HG03045 (cell line): ENCODE measurements around the gene SRSF4.

Experiments
- ATAC-seq: cut with Tn5 transposase; IDR thresholded peaks from one replicate; pipeline ENCODE4 v1.9.1; 2021; ENCODE audit warnings: mild to moderate bottlenecking, moderate library complexity; ENCODE audit not compliant: unreplicated experiment

Gene SRSF4

DNA sequence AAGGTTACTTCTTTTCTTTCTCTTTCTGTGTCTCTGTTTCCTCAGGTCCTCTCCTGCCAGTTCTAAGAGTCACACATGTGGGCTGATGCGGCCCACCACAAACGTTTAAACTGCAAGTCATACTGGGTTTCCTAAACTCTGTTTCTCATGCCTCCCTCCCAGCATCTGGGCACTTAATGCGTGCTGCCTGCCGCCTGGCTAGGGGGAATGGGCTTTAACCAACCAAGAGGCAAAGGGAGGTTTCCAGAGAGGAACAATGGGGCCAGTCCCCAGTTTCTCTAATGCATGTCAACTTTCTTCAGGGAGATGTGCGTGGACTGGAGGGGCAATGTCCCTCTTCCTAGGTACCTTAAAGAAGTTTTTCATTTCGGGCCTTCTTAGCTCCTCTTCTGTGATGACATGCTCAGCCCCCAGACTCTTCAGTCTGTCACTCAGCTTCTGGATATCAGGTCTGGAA is 19.9 kb upstream of the SRSF4 start:
- no peak for ATAC-seq

GRCh38 chr1:29200906-29201594 is 19.4 kb upstream of the SRSF4 start:
- no peak for ATAC-seq

DNA sequence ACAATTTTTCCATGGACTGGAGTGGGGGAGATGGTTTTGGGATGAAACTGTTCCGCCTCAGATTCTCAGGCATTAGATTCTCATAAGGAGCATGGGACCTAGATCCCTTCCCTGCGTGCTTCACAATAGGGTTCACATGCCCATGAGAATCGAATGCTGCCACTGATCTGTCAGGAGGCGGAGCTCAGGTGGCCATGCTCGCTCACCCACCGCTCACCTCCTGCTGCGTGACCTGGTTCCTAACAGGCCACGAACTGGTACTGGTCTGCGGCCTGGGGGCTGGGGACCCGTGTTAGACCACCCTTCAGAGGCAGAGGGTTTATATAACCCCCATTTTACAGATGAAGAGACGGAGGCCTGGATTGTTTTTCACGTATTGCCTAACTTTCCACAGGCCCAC is 16.3 kb upstream of the SRSF4 start:
- no peak for ATAC-seq

GRCh38 chr1:29197590-29197924 is 15.9 kb upstream of the SRSF4 start:
- ATAC-seq = no peak

DNA sequence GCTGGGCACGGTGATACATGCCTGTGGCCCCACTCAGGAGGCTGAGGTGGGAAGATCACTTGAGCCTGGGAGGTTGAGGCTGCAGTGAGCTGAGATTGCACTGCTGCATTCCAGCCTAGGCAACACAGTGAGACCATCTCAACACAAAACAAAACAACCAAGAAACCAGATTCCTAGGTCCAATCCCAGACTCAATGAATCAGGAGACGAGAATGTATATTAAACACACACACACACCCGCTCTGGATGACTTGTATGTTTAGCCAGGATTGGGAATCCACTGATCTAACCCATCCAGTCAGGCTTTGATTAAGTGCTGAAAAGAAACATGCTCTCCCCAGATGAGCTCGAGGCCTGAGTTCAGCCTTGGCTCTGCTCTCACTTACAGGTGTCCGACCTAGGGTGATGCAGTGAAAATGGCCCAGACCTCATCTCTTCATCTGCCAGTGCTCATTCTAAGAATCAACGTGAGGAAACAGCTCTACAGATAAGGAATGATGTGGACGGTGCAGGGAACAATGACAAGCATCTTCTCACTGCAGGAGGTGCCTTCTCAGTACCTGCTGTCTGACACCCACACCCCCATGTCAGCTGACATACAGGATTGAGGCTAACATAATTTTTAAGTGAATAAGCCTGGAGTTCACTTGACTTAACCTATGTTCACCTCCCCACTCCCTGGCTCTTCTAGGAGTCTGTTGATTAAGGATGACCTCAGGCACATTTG is 15.3 kb upstream of the SRSF4 start:
- ATAC-seq = no peak

DNA sequence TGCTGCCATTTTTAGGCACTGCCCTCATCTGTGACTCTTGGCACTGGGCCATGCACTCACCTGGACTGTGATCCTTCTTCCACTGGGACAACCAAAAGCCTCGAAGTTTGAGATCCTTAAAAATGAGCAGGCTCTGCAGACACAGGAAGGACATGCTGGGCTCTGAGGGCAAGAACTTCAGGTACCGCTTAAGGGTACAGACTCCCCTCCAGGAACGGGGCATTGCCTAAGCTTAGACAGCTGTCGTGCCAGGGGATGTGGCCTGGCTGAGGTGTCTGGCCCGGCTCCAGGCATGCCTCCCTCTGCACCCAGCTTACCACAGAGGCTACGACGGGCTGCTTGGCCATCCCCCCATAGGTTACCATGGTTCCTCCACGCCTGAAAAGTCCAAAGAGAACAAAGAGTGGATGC is 14.2 kb upstream of the SRSF4 start:
- ATAC-seq = no peak

DNA sequence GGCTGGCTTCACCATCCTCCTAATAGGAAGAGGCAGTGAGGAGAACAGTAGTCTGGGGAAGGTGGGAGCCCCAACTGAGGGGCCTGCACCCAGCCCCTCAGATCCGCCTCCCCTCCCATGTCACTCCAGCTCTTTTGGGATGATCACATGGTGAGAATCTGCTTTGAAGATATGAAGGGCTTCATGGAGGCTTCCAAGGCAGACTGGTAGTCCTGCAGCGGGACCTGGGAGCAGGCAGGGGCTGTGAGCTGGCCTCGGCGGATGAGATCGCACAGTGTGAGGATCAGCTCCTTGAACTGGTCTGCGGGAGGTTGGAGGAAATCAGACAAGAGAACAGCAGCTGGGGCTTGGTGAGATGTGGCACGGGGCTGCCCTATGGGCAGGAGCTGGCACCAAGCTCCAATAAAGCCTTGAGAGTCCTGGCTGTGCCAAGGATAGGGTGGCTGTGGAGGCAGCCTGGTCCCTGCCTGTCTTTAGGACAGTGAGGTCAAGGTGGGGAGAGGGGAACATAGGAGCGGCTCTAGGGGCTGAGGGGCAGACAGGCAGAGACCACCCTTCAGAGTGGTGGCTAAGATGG is 12.3 kb upstream of the SRSF4 start:
- ATAC-seq = no peak

- no peak for ATAC-seq
These were observed 9.0 kb upstream of the SRSF4 start for GRCh38 chr1:29190718-29191117.

DNA sequence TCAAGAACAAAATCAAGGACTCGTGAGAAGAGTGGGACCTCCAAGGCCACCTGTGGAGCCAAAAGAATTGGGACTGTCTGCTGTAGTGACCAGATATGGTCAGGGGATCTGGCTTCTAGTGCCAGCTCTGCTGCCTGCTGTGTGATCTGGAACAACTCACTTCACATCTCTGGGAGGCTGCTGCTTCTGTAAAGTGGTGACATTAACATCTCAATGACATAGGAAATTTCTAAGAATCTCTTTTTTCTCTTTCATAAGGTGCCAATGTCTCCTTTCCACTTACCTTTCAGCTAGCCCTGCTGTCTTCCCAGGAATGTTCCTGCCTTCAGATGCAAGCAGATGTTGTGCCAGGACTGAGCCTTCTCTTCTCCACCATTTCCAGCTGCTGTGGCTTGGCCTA is 5.0 kb upstream of the SRSF4 start:
- ATAC-seq = no peak

GRCh38 chr1:29186252-29186651 is 4.6 kb upstream of the SRSF4 start:
- ATAC-seq = no peak

- no peak for ATAC-seq
These were observed 1.6 kb upstream of the SRSF4 start for GRCh38 chr1:29183287-29183686.

GRCh38 chr1:29180497-29181412 is 945 bp downstream of the SRSF4 start:
- peak; percentile 4 for ATAC-seq

GRCh38 chr1:29179641-29180184 is 2.0 kb downstream of the SRSF4 start:
- no peak for ATAC-seq

DNA sequence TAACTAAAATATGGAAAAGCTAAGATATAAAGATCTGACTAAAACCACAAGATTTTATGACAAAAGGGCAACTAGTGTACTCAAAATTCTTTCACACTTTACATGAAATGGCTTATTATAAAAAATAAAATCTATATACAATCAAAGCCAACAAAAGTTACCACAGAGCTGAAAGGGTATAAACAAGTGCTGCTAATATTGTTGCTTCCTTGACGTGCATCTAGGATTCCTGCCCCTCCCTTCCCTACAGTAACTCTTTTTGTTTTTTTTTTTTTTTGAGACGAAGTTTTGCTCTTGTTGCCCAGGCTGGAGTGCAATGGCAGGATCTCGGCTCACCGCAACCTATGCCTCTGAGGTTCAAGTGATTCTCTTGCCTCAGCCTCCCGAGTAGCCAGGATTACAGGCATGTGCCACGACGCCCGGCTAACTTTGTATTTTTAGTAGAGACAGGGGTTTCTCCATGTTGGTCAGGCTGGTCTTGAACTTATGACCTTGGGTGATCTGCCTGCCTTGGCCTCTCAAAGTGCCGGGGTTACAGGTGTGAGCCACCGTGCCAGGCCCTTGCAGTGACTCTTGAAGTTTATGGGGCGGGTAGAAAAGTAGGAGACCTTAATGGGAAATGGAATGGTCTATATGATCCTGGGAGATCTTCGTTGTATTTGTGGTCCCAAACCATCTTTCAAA is 4.5 kb downstream of the SRSF4 start:
- no peak for ATAC-seq

GRCh38 chr1:29176576-29176975 is 5.1 kb downstream of the SRSF4 start:
- ATAC-seq = no peak

- no peak for ATAC-seq
These were observed 9.2 kb downstream of the SRSF4 start for GRCh38 chr1:29172415-29172939.

DNA sequence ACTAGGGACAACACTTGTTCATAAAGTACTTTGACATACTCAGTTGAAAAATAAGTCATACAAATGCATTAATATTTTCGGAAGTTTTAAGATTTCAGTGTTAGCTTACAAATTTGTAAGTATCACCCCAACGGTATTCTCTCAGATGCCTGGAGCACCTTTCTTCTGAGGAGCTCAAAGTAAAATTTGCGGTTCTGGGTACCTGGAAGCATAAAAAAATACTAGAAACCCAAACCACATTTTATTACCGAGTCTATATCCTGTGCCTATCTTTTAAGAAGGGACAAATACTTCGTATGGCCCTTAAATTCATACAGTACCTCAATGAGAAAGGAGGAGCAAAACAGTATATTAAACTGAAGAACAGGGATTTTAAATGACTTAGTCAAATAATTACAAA is 10.2 kb downstream of the SRSF4 start:
- ATAC-seq = no peak

DNA sequence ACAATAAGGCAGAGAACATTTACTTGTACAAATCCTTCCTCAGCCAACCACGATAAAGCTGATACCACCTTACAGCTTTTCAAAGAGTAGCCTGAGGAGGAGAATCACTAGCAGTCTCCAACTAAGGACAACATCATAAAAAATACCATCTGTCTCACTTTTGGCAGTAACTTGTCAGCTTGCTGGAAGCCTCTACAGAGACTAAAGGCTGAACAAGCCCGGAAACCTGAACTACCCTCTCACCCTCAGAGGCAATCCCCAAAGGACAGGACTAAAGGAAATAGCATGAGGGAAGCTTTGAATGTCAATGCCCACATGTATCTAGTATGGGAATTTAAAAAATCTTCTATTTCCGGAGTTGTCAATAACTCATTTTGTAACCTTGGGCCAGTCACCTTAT is 10.6 kb downstream of the SRSF4 start:
- no peak for ATAC-seq

- no peak for ATAC-seq
These were observed 11.7 kb downstream of the SRSF4 start for GRCh38 chr1:29169976-29170375.

- ATAC-seq = no peak
These were observed 13.8 kb downstream of the SRSF4 start for GRCh38 chr1:29167904-29168303.
